Activated CD4-positive, alpha-beta T cell treated with anti-CD3 and anti-CD28 coated beads, Interleukin-10, Interleukin-2, amounts not matched to agents 100 ng/mL and 50 ng/mL, durations not matched to agents 16 hours and 8 hours (primary cell): Measurements from ENCODE around the gene DRAM1.
"Not testable (repeated sequence)": the region's sequence is repeated elsewhere in the genome, so short reads cannot be mapped to it uniquely, and the experiment has no call there.

Source experiments
- DNase-seq: peaks from one replicate; pipeline ENCODE4 v3.0.0-alpha.2; 2020

Gene DRAM1

GRCh38 chr12:101859664-101860607 lies 17.4 kb upstream of the DRAM1 start:
- peak; percentile 68 for DNase-seq

- not testable (repeated sequence) for DNase-seq
Observed at GRCh38 chr12:101861688-101862087, 15.7 kb upstream of the DRAM1 start.

- DNase-seq = no peak
Observed at GRCh38 chr12:101862245-101862644, 15.1 kb upstream of the DRAM1 start.

DNA sequence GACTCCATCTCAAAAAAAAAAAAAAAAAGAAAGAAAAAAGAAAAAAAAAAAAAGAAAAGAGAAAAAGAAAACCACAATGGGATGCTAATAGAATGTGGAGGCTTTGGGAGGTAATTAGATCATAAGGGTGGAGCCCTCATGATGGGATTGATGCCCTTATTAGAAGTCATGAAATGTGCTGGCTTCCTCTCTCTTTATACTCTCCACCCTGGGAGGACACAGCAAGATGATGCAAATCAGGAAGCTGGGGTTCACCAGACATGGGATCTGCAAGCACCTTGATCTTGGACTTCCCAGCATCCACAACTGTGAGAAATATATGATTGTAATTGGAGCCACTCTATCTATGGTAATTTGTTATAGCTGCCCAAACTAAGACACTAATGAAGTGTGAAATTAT lies 13.4 kb upstream of the DRAM1 start:
- DNase-seq = no peak

- DNase-seq = no peak
Observed at GRCh38 chr12:101866615-101867373, 10.6 kb upstream of the DRAM1 start.

- not testable (repeated sequence) for DNase-seq
Observed at GRCh38 chr12:101867619-101868018, 9.8 kb upstream of the DRAM1 start.

DNA sequence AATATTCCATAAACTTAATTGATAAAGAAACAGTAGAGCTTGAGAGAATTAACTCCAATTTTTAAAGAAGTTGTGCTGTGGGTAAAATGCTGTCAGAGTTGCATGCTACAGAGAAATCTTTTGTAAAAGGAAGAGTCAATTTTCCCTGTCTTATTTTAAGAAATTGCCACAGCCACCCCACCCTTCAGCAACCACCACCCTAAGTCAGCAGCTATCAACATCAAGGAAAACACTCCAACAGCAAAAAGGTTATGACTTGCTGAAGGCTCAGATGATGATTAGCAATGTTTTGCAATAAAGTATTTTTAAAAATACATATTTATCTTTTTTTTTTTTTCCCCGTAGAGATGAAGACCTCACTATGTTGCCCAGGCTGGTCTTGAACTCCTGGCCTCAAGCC lies 6.5 kb upstream of the DRAM1 start:
- no peak for DNase-seq

DNA sequence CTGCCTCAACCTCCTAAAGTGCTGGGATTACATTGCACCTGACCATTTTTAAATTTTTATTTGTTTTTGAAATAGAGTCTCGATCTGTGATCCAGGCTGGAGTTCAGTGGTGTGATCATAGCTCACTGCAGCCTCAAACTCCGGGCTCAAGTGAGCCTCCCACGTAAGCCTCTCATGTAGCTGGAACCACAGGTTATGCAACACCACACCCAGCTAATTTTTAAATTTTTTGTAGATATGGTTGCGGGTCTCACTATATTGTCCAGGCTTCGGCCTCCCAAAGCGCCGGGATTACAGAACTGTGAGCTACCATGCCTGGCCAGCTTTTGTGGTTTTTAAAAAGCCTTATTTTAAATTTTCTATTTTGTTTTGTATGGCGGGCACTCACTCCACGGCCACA lies 2.2 kb upstream of the DRAM1 start:
- no peak for DNase-seq

DNA sequence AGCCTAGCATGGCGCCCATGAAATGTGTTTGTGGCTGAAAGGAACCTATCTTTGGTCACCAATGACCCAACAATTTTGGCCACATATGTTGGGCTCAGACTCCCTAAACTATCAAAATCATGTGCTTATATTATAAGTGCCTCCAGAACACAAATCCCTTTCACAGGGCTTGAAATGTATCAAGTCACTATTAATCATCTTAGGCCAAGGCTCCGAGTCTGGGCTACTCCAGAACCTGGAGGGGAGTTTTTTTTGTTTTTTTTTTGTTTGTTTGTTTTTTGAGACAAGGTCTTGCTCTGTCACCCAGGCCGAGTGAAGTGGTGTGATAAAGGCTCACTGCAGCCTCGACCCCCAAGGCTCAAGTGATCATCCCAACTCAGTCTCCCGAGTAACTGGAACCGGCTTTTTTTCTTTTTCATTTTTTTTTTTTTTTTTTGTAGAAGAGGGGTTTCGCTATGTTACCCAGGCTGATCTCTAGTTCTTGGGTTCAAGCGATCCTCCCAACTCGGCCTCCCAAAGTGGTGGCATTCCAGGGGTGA lies 989 bp upstream of the DRAM1 start:
- DNase-seq = no peak

GRCh38 chr12:101877806-101878242 lies 444 bp downstream of the DRAM1 start:
- DNase-seq = peak; percentile 23

- no peak for DNase-seq
Observed at GRCh38 chr12:101878243-101878821, 952 bp downstream of the DRAM1 start.

- DNase-seq = no peak
Observed at GRCh38 chr12:101880769-101881168, 3.4 kb downstream of the DRAM1 start.

DNA sequence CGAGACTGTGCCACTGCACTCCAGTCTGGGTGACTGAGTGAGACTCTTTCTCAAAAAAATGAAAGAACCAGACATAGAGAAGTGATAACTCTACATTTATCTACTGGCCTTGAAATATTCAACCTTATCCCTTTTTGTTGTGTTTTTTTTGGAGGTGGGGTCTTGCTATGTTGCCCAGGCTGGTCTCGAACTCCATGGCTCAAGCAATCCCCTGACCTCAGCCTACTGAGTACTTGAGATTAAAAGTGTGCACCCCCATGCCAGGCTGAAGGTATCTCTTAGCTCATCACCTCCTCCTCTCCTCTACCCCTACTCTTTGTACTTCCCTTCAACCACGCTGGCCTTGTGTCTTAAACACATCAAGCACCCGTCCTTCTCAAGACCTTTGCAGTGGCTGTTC lies 3.8 kb downstream of the DRAM1 start:
- DNase-seq = no peak

DNA sequence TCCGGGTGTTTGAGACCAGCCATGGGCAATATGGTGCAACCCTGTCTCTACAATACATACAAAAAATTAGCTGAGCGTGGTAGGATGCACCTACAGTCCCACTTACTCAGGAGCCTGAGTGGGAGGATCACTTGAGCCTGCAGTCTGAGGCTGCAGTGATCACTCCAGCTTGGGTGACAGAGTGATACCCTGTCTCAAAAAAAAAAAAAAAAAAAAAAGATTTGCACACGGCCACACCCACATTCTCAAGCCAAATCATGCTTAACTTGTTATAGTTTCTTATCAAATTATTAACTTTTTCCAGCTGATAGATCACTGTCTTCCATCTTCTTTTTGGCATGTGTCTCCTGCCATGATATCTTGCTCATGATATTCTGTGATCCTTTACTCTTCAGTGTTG lies 6.8 kb downstream of the DRAM1 start:
- no peak for DNase-seq

GRCh38 chr12:101884781-101885340 lies 7.5 kb downstream of the DRAM1 start:
- DNase-seq = not testable (repeated sequence)

DNA sequence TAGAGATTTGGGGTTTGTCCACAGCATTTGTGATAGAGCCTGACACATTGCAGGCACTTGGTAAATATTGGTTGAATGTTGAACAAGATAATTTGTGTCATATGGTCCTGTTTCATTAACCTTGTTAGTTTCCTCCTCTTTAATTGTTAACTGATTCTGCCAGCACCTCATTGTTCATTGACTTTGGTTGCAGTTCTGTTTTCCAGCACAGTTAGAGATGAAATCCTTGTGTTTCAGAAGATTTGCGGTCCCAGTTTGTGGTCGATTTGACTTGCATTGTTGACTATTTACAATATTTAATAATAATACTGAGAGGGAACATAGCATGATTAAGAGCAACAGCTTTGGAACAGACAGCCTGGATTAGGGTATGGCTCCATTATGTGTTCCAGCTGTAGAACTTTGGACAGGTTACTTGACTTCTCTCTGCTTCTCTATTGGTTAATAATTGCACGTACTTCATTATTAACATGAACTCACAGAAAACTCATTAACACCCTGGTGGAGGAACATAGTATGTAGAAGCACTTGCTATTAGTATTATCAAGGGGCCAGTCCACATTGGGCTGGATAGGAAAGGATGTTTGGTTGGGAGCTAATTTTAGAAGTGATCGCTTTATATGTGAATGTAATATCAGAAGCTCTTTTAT lies 8.7 kb downstream of the DRAM1 start:
- DNase-seq = no peak

DNA sequence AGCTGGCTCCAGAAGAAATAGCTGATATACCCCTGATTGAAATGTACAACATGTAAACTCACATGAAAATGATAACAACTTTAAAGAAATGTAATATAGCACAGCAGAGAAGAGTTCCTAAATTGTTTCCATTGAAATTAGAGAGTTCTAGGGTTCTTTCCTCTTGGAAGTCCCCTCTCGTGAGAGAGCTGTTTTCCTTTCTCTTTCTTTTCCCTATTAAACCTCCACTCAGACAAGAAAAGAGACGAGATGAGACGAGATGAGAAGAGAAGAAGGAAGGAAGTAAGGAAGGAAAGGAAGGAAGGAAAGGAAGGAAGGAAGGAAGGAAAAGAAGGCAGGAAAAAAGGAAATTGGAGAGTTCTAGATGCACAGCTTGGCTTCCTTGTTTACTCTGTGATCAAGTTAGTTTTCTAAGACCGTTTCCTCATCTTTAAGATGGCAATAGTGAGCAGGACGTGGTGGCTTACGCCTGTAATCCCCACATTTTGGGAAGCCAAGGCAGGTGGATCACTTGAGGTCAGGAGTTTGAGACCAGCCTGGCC lies 11.9 kb downstream of the DRAM1 start:
- DNase-seq = no peak

GRCh38 chr12:101891462-101891971 lies 14.1 kb downstream of the DRAM1 start:
- DNase-seq = no peak

DNA sequence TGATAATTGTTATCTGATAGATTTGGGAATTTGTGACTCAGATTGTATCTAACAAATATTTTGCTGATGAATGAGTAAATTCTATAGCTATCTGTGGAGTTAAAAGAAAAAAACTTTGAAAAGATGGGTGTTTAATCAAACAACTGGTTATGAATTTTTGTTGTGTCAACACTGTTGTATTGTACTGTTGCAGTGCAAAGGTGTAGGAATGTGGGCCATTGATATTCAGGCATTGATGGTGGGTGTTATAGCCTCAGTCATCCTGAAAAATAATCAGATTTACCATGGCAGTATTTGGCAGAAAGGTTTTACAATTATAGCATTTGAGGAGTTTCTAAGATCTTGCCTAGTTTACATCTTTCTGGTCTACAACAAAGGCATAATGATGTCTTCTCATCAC lies 15.4 kb downstream of the DRAM1 start:
- DNase-seq = no peak

DNA sequence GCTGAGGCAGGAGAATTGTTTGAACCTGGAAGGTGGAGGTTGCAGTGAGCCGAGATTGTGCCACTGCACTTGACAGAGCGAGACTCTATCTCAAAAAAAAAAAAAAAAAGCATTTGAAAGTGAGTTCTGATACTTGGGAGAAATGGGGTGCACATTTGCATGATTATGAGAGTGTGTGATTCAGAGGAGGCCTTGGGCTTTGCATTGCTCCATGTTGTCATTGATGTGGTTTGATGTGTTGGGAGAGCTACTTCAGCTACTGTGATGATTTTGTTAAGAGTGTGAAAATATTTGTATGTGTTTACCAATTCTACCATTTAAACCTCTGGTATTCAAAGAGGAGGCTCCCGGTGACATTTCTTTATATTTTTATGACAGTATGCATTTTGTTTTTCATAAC lies 24.4 kb downstream of the DRAM1 start:
- no peak for DNase-seq

GRCh38 chr12:101902641-101903040 lies 25.3 kb downstream of the DRAM1 start:
- DNase-seq = no peak

GRCh38 chr12:101906226-101906625 lies 28.8 kb downstream of the DRAM1 start:
- no peak for DNase-seq
